ENCODE measurements around the gene ARHGDIA. TPM values are rescaled to one million over a fixed set of nuclear protein-coding genes. Genes with fewer than 3 reads are reported as not detected.

The ARHGDIA gene
- total and polyA plus RNA-seq, 2 experiments from 2014 or later = 80.7 to 295 TPM

- Histone ChIP-seq H3K4me3 (no peak overlapping the region), H2AFZ (no peak overlapping the region), H3K36me3 (replicated peaks; ENCODE audit: insufficient read depth, low read depth) (no peaks in the 10 kb centered on the region), H4K20me1 (ENCODE audit: insufficient read depth, poor library complexity, severe bottlenecking) (peaks cover 6% of the 10 kb centered on the region), H3K79me2 (peaks cover 18% of the 10 kb centered on the region), H3K4me2 (no peak overlapping the region), H3K27ac (no peak overlapping the region), H3K9me3 (ENCODE audit: low read depth) (no peaks in the 10 kb centered on the region), H3K4me1 (ENCODE audit: insufficient read depth) (peaks cover 20% of the 10 kb centered on the region), H3K27me3 (no peaks in the 10 kb centered on the region), H3K9me2 (replicated peaks; ENCODE audit: insufficient read depth) (no peaks in the 10 kb centered on the region)
- no peak for DNase-seq (ENCODE audit: low spot score)
- TF ChIP-seq CTCF (IDR thresholded peaks at IDR 0.05; ENCODE audit: poor library complexity) (no peak), EZH2 (IDR thresholded peaks at IDR 0.05; ENCODE audit: borderline replicate concordance) (no peak), EZH2phosphoT487 (IDR thresholded peaks at IDR 0.05; ENCODE audit: low read depth, severe bottlenecking, unreplicated experiment) (no peak)
- 97% methylated on average over 15 of the region's 15 CpGs for WGBS (ENCODE audit: low lambda C conversion rate, missing lambda C conversion rate)
These were observed 35.5 kb upstream of the ARHGDIA start for GRCh38 chr17:81906476-81907218.

GRCh38 chr17:81905993-81906392, 34.9 kb upstream of the ARHGDIA start:
- Histone ChIP-seq H3K9me3 (ENCODE audit: low read depth) (no peaks in the 10 kb centered on the region), H3K4me1 (ENCODE audit: insufficient read depth) (peaks cover 22% of the 10 kb centered on the region), H3K79me2 (peaks cover 18% of the 10 kb centered on the region), H3K36me3 (replicated peaks; ENCODE audit: insufficient read depth, low read depth) (no peaks in the 10 kb centered on the region), H4K20me1 (ENCODE audit: insufficient read depth, poor library complexity, severe bottlenecking) (peaks cover 7% of the 10 kb centered on the region), H3K27ac (no peak overlapping the region), H3K9me2 (replicated peaks; ENCODE audit: insufficient read depth) (no peaks in the 10 kb centered on the region), H3K4me2 (no peak overlapping the region), H3K4me3 (no peak overlapping the region), H2AFZ (no peak overlapping the region), H3K27me3 (no peaks in the 10 kb centered on the region)
- WGBS (ENCODE audit: low lambda C conversion rate, missing lambda C conversion rate) = 92% methylated on average over 10 of the region's 10 CpGs
- no peak for DNase-seq (ENCODE audit: low spot score)
- TF ChIP-seq EZH2phosphoT487 (IDR thresholded peaks at IDR 0.05; ENCODE audit: low read depth, severe bottlenecking, unreplicated experiment) (no peak), EZH2 (IDR thresholded peaks at IDR 0.05; ENCODE audit: borderline replicate concordance) (no peak), CTCF (IDR thresholded peaks at IDR 0.05; ENCODE audit: poor library complexity) (no peak)

GRCh38 chr17:81905424-81905875, 34.3 kb upstream of the ARHGDIA start:
- Histone ChIP-seq H3K36me3 (replicated peaks; ENCODE audit: insufficient read depth, low read depth) (no peaks in the 10 kb centered on the region), H2AFZ (no peak overlapping the region), H3K27ac (no peak overlapping the region), H3K27me3 (no peaks in the 10 kb centered on the region), H3K4me2 (no peak overlapping the region), H3K4me3 (no peak overlapping the region), H3K4me1 (ENCODE audit: insufficient read depth) (peaks cover 22% of the 10 kb centered on the region), H4K20me1 (ENCODE audit: insufficient read depth, poor library complexity, severe bottlenecking) (peaks cover 7% of the 10 kb centered on the region), H3K9me2 (replicated peaks; ENCODE audit: insufficient read depth) (no peaks in the 10 kb centered on the region), H3K9me3 (ENCODE audit: low read depth) (no peaks in the 10 kb centered on the region), H3K79me2 (peaks cover 18% of the 10 kb centered on the region)
- TF ChIP-seq CTCF (IDR thresholded peaks at IDR 0.05; ENCODE audit: poor library complexity) (no peak), EZH2 (IDR thresholded peaks at IDR 0.05; ENCODE audit: borderline replicate concordance) (no peak), EZH2phosphoT487 (IDR thresholded peaks at IDR 0.05; ENCODE audit: low read depth, severe bottlenecking, unreplicated experiment) (no peak)
- WGBS (ENCODE audit: low lambda C conversion rate, missing lambda C conversion rate) = 96% methylated on average over 16 of the region's 16 CpGs
- DNase-seq (ENCODE audit: low spot score) = no peak

Measured in hepatocyte (in vitro differentiated cells).